B cell (primary cell): Measurements from ENCODE around the gene LRRC61. TPM values are rescaled to one million over a fixed set of nuclear protein-coding genes. Genes with fewer than 3 reads are reported as not detected.

Experiments used
- ATAC-seq: fragments of 200-7000 bp; cut with Tn5 transposase; one replicate; pipeline ENCODE4 v1.10.0; 2021; ENCODE audit warnings: low read depth, mild to moderate bottlenecking, moderate number of reproducible peaks, moderate library complexity
- CTCF ChIA-PET: fragments of 350-600 bp; sonication (Branson Sonifier 250); formaldehyde crosslinking; loops from one replicate; lab custom pipeline; 2021; ENCODE audit warnings: antibody characterized with exemption, inconsistent platforms; lab: Charles Lee
- POLR2A ChIA-PET: fragments of 350-600 bp; sonication (Branson Sonifier 250); formaldehyde crosslinking; loops from one replicate; lab custom pipeline; 2021; ENCODE audit warnings: antibody characterized with exemption; lab: Charles Lee
- DNase-seq: peaks from one replicate; pipeline ENCODE4 v3.0.0; 2013
- H2AFZ ChIP-seq: 2 replicates; pipeline ENCODE4 v1.6.1; 2012; ENCODE audit warnings: mild to moderate bottlenecking, low read depth, low read length; ENCODE audit not compliant: insufficient read depth, poor library complexity, severe bottlenecking
- H3K27ac ChIP-seq, 2 donors: 1 replicate in 1 of 2; 2 replicates in 1 of 2; pipeline ENCODE4 v1.5.1; 2012 to 2013; ENCODE audit warnings: low read length in 2 of 2, mild to moderate bottlenecking in 2 of 2, moderate library complexity in 1 of 2
- H3K27me3 ChIP-seq, 4 experiments: fragments of 200-600 bp in 1 of 4; sonication (generic) in 1 of 4; replicated peaks in 1 of 4; 1 replicate in 2 of 4; 2 replicates in 2 of 4; pipeline versions ENCODE4 v1.6.1 to v1.7.0; 2013 to 2016; ENCODE audit warnings: low read length in 3 of 4, mild to moderate bottlenecking in 2 of 4, mixed read lengths in 1 of 4, moderate library complexity in 1 of 4; ENCODE audit not compliant: insufficient read depth in 4 of 4, control insufficient read depth in 3 of 4; ENCODE audit errors: control extremely low read depth in 1 of 4
- H3K36me3 ChIP-seq, 2 experiments: replicated peaks in 1 of 2; 1 replicate in 1 of 2; 2 replicates in 1 of 2; pipeline versions ENCODE4 v1.6.1 to v1.7.1; 2013; ENCODE audit warnings: low read length in 1 of 2; ENCODE audit not compliant: insufficient read depth in 2 of 2, control insufficient read depth in 1 of 2; ENCODE audit errors: control extremely low read depth in 1 of 2, extremely low read depth in 1 of 2
- H3K4me1 ChIP-seq, 2 donors: fragments of 200-600 bp in 1 of 2; sonication (generic) in 1 of 2; 1 replicate in 1 of 2; 2 replicates in 1 of 2; pipeline versions ENCODE4 v1.5.1 to v1.6.1; 2013 to 2017; ENCODE audit warnings: low read length in 2 of 2; ENCODE audit not compliant: control insufficient read depth in 2 of 2, insufficient read depth in 2 of 2
- H3K4me2 ChIP-seq: replicated peaks from 2 replicates; pipeline ENCODE3; 2012; ENCODE audit warnings: mild to moderate bottlenecking, low read depth, low read length; ENCODE audit not compliant: poor library complexity, severe bottlenecking
- H3K4me3 ChIP-seq, 5 experiments: fragments of 200-600 bp in 1 of 5; sonication (generic) in 1 of 5; 1 replicate in 3 of 5; 2 replicates in 2 of 5; pipeline versions ENCODE4 v1.5.1 to v1.7.0; 2011 to 2016; ENCODE audit warnings: low read length in 4 of 5, mild to moderate bottlenecking in 4 of 5, low read depth in 2 of 5, control low read depth in 1 of 5, moderate library complexity in 1 of 5; ENCODE audit not compliant: insufficient read depth in 1 of 5; ENCODE audit errors: control extremely low read depth in 1 of 5, extremely low read depth in 1 of 5
- H3K79me2 ChIP-seq: fragments of 200-600 bp; sonication (generic); one replicate; pipeline ENCODE4 v1.6.0; 2016; ENCODE audit warnings: low read length; ENCODE audit not compliant: control insufficient read depth, insufficient read depth
- H3K9ac ChIP-seq: fragments of 200-600 bp; sonication (generic); 2 replicates; pipeline ENCODE4 v1.6.1; 2017; ENCODE audit warnings: mild to moderate bottlenecking, low read length, moderate library complexity
- H3K9me3 ChIP-seq, 3 donors: one replicate each; pipeline versions ENCODE4 v1.6.1 to v1.7.1; 2013; ENCODE audit warnings: low read length in 2 of 3; ENCODE audit not compliant: control insufficient read depth in 2 of 3, insufficient read depth in 1 of 3; ENCODE audit errors: control extremely low read depth in 1 of 3
- H4K20me1 ChIP-seq: 2 replicates; pipeline ENCODE4 v1.6.0; 2012; ENCODE audit warnings: mild to moderate bottlenecking, low read length; ENCODE audit not compliant: insufficient read depth, control insufficient read depth, poor library complexity, severe bottlenecking
- H3K27ac Mint-ChIP-seq: one replicate; pipeline ENCODE4 v1.8.0; 2021; ENCODE audit warnings: mixed read lengths
- H3K27me3 Mint-ChIP-seq: one replicate; pipeline ENCODE4 v1.8.0; 2021; ENCODE audit warnings: mixed read lengths
- H3K4me1 Mint-ChIP-seq: one replicate; pipeline ENCODE4 v1.8.0; 2021; ENCODE audit warnings: mixed read lengths
- H3K4me3 Mint-ChIP-seq: one replicate; pipeline ENCODE4 v1.8.0; 2021; ENCODE audit warnings: mixed read lengths
- H3K9me3 Mint-ChIP-seq: one replicate; pipeline ENCODE4 v1.8.0; 2022; ENCODE audit warnings: mixed read lengths; ENCODE audit not compliant: insufficient read depth
- CTCF ChIP-seq: fragments of 200-600 bp; IDR thresholded peaks from one replicate; pipeline ENCODE4 v1.8.0; 2022; ENCODE audit warnings: antibody characterized with exemption, mild to moderate bottlenecking
- EZH2 ChIP-seq: IDR thresholded peaks from 2 replicates; pipeline ENCODE4 v1.6.1; 2012; ENCODE audit warnings: borderline replicate concordance, low read depth, mild to moderate bottlenecking, moderate library complexity, low read length; ENCODE audit not compliant: insufficient read depth, poor library complexity, severe bottlenecking
- WGBS: methylation state at CpG from one replicate; pipeline ENCODE4 v1.1.5; 2013; ENCODE audit warnings: missing lambda C conversion rate; ENCODE audit not compliant: insufficient coverage; 5-methylcytosine and 5-hydroxymethylcytosine counted together
- intact Hi-C: fragments of 100-400 bp; cut with micrococcal nuclease; formaldehyde crosslinking; loops from one replicate; pipeline ENCODE4 v1.10.0; 2022
- polyA plus RNA-seq: library from polyadenylated mRNA; depleted of rRNA; stranded (reverse); fragments of >200 nt; gene quantifications from 2 replicates; pipeline ENCODE4 v1.2.3, GENCODE V29; 2012
- total RNA-seq, 2 donors: library from RNA; stranded (reverse); fragments of 120-200 nt in 1 of 2; gene quantifications; 1 replicate in 1 of 2; 2 replicates in 1 of 2; pipeline versions ENCODE4 v1.2.3 to v1.2.4, GENCODE V29; 2013 to 2022

LRRC61 gene
- total and polyA plus RNA-seq, 2 donors (not counting 1 experiment from before 2014, with no cell fraction given): 12.8 to 12.9 TPM

GRCh38 chr7:150359622-150360362, 36.6 kb downstream of the LRRC61 start:
- no peaks in the 10 kb centered on the region for H3K9me3 ChIP-seq
- ChIA-PET POLR2A (no interaction called here), CTCF (no interaction called here)
- H3K9me3 Mint-ChIP-seq: no peaks in the 10 kb centered on the region
- no peaks in the 10 kb centered on the region for H3K36me3 ChIP-seq
- no peak overlapping the region for H2AFZ ChIP-seq
- H3K4me1 Mint-ChIP-seq: peaks cover 51% of the 10 kb centered on the region
- no peaks in the 10 kb centered on the region for H3K27me3 ChIP-seq
- TF ChIP-seq CTCF (no peak), EZH2 (no peak)
- peaks cover 33 to 42% of the 10 kb centered on the region in 2 donors for H3K4me1 ChIP-seq
- H3K27ac ChIP-seq: no peak overlapping the region
- ATAC-seq (no peak), DNase-seq (no peak)
- no peaks in the 10 kb centered on the region for H3K79me2 ChIP-seq
- no peak overlapping the region for H3K4me3 ChIP-seq
- intact Hi-C loops: loop anchor here (5.0 to 10.0 kb wide), 2 partner anchors 37 to 665 kb away; partner anchors contain the start of genes ABCB8, ACTR3C, ATG9B and LRRC61
- no peak overlapping the region for H3K4me2 ChIP-seq
- H4K20me1 ChIP-seq: no peaks in the 10 kb centered on the region
- no peak overlapping the region for H3K4me3 Mint-ChIP-seq
- H3K27ac Mint-ChIP-seq: peak overlapping the region; percentile 27
- no peaks in the 10 kb centered on the region for H3K27me3 Mint-ChIP-seq
- no peak overlapping the region for H3K9ac ChIP-seq
- 97% methylated on average over 2 of the region's 2 CpGs for WGBS

GRCh38 chr7:150360363-150361058, 37.4 kb downstream of the LRRC61 start:
- Histone ChIP-seq H3K4me3 (no peak overlapping the region), H3K9me3 (no peaks in the 10 kb centered on the region), H4K20me1 (no peaks in the 10 kb centered on the region), H3K27me3 (no peaks in the 10 kb centered on the region), H3K36me3 (no peaks in the 10 kb centered on the region), H3K4me2 (no peak overlapping the region), H3K27ac (no peak overlapping the region), H3K4me1 (peaks cover 40 to 49% of the 10 kb centered on the region in 2 donors), H3K79me2 (no peaks in the 10 kb centered on the region), H2AFZ (no peak overlapping the region), H3K9ac (no peak overlapping the region)
- ChIA-PET POLR2A (no interaction called here), CTCF (no interaction called here)
- ATAC-seq (no peak), DNase-seq (no peak)
- Mint-ChIP-seq H3K27ac (no peak overlapping the region), H3K9me3 (no peaks in the 10 kb centered on the region), H3K4me1 (peaks cover 56% of the 10 kb centered on the region), H3K4me3 (no peak overlapping the region), H3K27me3 (no peaks in the 10 kb centered on the region)
- intact Hi-C loops: loop anchor here (10.0 kb wide), 1 partner anchor 664 kb away; the partner anchor contains the start of genes ABCB8 and ATG9B
- no peak for TF ChIP-seq EZH2
- TF ChIP-seq CTCF: no peak
- 83% methylated on average over 3 of the region's 5 CpGs for WGBS
